LNCaP clone FGC (cell line): ENCODE data around the gene AGMAT.

Experiments used
- DNase-seq: peaks from one replicate; pipeline ENCODE4 v3.0.0-alpha.2; 2011; ENCODE audit warnings: low read depth
- H3K4me3 ChIP-seq: 2 replicates; pipeline ENCODE4 v1.5.1; 2011; ENCODE audit warnings: mild to moderate bottlenecking, low read depth, low read length, control low read depth
- CTCF ChIP-seq: IDR thresholded peaks from 2 replicates; pipeline ENCODE4 v1.5.1; 2012; ENCODE audit warnings: mild to moderate bottlenecking; ENCODE audit not compliant: control insufficient read depth, insufficient read depth; ENCODE audit errors: extremely low read depth

Gene AGMAT, protein sequence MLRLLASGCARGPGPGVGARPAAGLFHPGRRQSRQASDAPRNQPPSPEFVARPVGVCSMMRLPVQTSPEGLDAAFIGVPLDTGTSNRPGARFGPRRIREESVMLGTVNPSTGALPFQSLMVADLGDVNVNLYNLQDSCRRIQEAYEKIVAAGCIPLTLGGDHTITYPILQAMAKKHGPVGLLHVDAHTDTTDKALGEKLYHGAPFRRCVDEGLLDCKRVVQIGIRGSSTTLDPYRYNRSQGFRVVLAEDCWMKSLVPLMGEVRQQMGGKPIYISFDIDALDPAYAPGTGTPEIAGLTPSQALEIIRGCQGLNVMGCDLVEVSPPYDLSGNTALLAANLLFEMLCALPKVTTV

GRCh38 chr1:15584489-15585363 is at the start of gene AGMAT:
TSS of gene AGMAT (minus strand) at chr1:15585051. CDS start at chr1:15584967, 84 bp downstream.
- DNase-seq, result no peak
- H3K4me3 ChIP-seq, result no peak within 1 kb of the TSS
- no peak for TF ChIP-seq CTCF

DNA sequence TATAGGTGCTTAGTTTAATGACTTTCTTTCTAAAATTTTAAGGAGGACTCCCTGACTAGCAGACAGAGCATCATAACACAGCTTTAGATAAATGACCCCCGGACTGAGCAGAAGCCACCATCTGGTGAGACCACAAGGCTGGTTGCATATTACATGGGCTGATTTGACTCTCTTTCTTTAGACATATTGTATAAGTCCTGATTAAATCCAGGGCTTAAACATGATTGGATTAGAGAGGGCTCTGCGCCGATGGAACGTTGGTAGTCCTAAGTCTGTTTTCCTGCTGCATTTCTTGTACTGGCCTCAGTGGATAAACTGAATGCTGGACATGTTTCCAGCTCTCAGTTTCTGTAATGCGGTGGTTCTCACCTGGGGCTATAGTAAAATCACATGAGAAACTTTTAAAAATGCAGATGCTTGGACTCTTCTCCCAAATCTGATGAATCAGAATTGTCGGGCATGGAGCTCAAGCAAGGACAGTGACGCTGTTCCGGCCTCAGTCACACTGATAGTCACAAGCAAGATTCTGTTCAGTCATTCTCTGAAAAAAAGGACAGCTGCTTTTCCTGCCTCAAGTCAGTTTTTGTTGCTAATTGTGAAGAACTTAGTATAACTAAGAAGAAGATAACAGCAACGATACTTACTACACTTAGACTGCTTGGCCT is 49.0 kb upstream of the AGMAT start:
- no peak overlapping the region for H3K4me3 ChIP-seq
- DNase-seq, result no peak
- no peak for TF ChIP-seq CTCF

- no peak for TF ChIP-seq CTCF
- no peak for DNase-seq
- H3K4me3 ChIP-seq, result no peak overlapping the region
These were observed 43.2 kb upstream of the AGMAT start for GRCh38 chr1:15628003-15628402.

- no peak for DNase-seq
- TF ChIP-seq CTCF, result no peak
- no peak overlapping the region for H3K4me3 ChIP-seq
These were observed 42.6 kb upstream of the AGMAT start for GRCh38 chr1:15627343-15627988.

DNA sequence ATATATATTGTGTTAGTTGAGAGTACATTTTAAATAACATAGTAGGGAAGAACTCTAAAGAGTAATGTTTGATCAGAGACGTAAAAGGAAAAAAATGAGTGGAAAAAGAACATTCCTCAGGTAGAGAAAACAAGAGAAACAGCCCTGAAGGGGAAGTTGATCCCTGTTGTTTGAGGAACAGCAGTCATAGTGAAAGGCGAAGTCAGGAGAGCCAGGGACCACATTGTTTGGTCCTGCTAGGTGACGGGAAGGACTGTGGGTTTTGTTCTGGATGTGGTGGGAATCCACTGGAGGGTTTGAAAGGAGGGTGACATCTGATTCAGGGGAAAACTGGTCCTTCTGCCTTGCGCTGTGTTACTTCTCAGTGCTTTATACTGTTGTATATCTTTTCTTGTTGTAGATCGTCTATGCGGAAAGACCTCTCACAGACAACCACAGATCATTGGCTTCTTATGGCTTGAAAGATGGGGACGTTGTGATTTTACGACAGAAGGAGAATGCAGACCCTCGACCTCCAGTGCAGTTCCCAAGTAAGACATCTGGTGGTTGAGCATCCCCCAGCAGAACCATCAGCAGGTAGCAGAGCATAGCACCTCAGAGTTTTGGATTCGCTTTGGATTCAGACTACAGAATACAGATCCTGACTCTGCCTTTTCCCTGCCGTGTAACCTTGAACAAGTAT is 41.6 kb upstream of the AGMAT start:
- no peak for DNase-seq
- no peak for TF ChIP-seq CTCF
- no peak overlapping the region for H3K4me3 ChIP-seq
